K562 (cell line): ENCODE measurements around the gene CRNKL1.

Experiments used
- BRCA1 ChIP-seq, 2 experiments: fragments of 450-650 bp in 1 of 2; sonication (generic) in 1 of 2; formaldehyde crosslinking in 1 of 2; IDR thresholded peaks; 2 replicates each; pipeline versions ENCODE4 v1.5.0 to v1.6.1; 2017 to 2020; ENCODE audit warnings: mild to moderate bottlenecking in 1 of 2, missing genetic modification reagents in 1 of 2
- C11orf30 ChIP-seq: fragments of 450-650 bp; IDR thresholded peaks from 2 replicates; pipeline ENCODE4 v1.6.1; 2016; ENCODE audit warnings: low read depth, mild to moderate bottlenecking
- MAFK ChIP-seq: IDR thresholded peaks from 2 replicates; pipeline ENCODE4 v1.6.1; 2011; ENCODE audit warnings: low read length, improper control_type of control experiment
- POLR2A ChIP-seq: fragments of 450-650 bp; conservative IDR thresholded peaks from 2 replicates; pipeline ENCODE4 v1.6.1; 2016
- SRSF3 ChIP-seq: fragments of 200-400 bp; formaldehyde crosslinking; IDR thresholded peaks from 2 replicates; pipeline ENCODE4 v1.6.1; 2016; ENCODE audit warnings: mild to moderate bottlenecking, low read length, moderate library complexity; ENCODE audit not compliant: insufficient read depth
- TF ChIP-seq, protein P1 (sequence below): fragments of 450-650 bp; IDR thresholded peaks from 2 replicates; pipeline ENCODE4 v1.6.1; 2016; ENCODE audit warnings: antibody characterized with exemption

DNA sequence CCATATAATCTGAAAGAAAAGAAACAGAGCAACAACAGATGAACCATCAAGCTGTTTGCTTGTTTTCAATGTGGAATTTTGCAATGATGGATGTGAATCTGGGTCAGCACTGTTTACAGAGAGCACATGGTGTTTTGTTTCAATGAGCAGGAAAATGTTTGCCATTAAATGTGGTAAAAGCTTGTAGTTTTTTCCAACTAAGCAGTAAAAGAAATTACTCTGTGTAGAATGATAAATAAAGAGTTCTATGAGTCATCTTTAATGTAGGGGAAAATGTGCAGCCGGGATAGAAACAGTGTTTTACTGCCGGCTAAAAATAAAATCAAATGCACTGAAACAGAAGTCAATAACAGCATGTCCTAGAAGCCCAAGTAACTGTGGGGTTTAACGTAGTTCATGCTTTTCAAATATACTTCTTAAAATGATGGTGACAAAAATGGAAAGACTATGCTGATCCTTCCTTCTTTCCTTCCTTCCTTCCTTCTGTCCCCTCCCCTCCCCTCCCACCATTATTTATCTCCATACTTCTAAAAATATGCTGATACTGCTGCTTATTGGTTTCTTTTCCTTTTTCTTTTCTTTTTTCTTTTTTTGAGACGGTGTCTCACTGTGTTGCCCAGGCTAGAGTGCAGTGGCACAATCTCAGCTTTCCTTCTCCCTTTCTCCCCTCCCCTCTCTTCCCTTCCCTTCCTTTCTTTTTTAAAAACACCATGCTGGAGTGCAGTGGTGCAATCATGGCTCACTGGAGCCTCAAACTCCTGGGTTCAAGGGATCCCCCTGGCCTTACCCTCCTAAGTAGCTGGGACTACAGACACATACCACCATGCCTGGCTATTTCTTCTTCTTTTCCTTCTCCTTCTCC is 41.4 kb downstream of the CRNKL1 start:
- TF ChIP-seq SRSF3 (no peak), MAFK (no peak), C11orf30 (no peak), BRCA1 (IDR thresholded peaks at IDR 0.05) (no peak), BRCA1 (CRISPR knock-in tag; IDR thresholded peaks at IDR 0.05) (no peak), POLR2A (no peak)
- TF ChIP-seq, protein P1, sequence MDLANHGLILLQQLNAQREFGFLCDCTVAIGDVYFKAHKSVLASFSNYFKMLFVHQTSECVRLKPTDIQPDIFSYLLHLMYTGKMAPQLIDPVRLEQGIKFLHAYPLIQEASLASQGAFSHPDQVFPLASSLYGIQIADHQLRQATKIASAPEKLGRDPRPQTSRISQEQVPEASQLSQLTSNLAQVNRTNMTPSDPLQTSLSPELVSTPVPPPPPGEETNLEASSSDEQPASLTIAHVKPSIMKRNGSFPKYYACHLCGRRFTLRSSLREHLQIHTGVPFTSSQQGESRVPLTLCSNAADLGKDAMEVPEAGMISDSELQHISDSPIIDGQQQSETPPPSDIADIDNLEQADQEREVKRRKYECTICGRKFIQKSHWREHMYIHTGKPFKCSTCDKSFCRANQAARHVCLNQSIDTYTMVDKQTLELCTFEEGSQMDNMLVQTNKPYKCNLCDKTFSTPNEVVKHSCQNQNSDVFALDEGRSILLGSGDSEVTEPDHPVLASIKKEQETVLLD: no peak
